ENCODE results near the gene RFX3. TPM values are rescaled to one million over a fixed set of nuclear protein-coding genes. Genes with fewer than 3 reads are reported as not detected.

RFX3 gene
- total RNA-seq = 11.4 and 12.8 TPM in 2 replicates

DNA sequence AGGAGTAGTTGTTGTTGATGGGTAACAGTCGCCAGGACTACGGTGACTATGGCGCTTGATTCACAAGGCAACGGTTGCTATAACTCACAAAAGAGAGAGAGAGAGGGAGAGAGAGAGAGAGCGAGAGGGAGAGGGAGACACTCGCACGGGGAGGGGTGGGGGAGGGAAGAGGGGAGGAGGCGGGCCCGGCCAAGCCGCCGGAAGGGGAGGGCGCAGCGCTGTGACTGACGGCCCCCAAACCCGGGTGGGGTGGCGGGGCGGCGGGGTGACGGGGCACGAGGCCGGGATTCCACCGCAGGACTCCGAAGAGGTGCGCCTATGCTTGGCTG is at the start of gene RFX3:
RFX3 (minus strand) TSS at position 166 of the 329 bp plus-strand sequence. CDS start 130,413 bp downstream, outside the sequence.
- peak; percentile 94 for DNase-seq

DNA sequence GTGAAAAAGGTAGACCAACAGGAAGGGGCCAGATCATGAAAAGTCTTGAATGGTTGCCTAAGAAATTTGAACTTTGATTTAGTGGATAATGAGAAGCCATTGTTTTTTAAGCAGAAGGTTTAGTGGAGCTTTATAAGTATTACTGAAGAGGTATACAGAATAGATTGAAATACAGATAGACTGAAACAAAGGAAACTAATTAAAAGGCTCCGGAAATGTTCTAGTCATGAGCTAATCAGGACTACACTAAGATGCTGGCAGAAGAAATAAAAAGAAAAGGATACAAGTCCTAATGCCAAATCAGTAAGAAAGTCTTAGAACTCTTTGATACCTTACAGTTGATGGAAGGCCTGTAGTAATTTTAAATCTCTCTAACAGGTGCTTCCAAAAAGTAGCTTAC is 45.7 kb upstream of the RFX3 start:
- DNase-seq = peak; percentile 36

DNA sequence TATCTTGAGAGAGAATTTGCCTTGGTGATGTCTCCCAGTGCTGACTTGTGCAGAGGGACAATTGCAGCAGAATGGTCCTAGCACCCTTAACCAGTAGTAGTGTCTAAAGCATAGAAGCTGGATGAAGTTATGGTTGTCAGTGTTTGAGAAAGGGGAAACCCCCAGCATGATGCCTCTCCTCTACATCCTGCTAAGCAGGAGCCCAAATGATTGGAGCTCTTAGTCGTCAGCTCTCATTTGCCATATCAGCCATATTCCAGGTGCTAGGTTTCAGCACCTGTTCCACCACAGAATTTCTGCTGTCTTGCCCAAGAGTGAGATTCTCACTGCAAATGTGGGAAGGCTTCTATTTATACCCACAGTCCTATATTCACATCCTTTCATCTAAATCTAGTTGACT is 43.7 kb upstream of the RFX3 start:
- no peak for DNase-seq

DNA sequence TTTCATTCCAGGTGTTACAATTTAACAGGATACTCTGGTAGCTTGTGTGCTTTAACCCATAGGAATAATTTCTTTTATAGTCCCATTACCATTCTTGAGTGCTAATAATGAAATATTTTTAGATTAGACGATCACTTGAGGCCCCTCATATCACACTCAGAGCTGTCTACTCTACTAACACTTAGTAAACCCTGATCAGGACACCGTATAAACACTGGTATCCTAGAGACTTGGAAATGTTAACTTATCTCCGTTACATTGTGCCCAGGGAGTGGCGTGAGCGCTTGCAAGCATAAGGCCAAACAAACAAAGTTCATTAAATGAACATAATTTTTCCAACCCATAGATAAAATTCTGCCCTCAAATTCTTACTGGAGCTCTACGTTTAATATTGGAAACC is 42.2 kb upstream of the RFX3 start:
- DNase-seq = no peak

DNA sequence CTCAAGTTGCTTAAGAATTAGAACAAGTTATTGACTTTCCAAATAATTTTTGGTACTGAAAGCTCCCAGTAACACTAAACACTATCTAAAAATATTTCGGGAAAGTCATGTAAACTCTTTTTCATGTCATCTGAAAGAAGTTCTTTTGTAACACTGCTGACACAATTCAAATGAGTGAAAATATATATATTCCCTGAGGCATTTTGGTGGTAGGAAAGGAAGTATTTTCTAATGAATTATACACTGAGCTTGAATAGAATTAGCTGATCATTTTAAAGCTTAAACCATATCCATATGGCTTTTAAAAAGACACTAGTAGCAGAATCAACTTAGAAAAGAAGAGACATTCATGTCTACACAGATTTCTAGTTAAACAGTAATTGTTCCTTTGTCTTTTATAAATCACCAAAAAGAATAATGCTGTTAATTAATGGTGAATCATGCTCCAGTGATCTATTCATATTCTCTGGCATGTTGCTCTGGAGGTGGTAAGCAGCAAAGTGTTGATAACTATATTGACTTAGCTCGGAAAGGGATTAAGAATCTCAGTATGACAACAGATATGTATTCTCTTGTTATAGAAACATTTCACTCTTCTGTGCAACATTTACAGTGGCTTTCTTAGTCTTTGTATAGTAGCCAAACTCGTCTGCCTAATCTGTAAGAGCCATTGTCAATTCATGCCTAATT is 27.4 kb upstream of the RFX3 start:
- DNase-seq = no peak

DNA sequence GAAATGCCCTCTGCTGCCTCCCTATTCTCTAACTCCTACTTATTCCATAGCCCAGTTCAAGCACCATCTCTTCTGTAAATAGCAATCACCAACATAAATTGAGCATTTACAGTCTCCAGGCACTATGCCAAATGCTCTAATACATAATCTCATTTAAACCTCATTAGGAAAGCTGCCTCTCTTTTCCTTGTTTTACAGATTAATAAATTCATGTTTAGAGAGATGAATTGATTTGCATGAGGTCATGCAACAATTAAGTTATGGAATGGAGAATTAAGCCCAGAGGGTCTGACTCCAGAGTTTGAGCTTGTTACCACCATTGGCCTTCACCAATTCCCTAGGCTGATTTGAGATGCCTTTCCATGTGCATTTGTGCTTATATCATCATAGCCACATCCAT is 23.4 kb upstream of the RFX3 start:
- DNase-seq = no peak

DNA sequence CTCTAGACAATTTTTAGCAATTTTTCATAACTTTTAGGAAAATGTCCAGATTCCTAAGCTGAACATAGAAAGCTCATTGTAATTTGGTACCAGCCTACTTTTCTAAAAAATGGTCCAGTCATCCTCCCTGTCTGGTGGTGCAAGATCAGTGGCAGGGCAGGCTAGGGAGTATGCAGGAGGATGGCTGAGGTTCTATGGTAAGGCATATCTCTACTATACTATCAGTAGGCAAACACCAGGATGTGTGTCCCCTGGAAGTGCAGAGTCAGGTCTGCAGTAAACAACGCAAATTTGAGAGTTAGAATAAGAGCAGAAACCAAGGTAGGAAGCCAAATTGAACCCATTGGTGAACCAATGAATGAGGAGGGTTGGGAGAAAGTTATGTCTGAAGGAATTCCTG is 22.8 kb upstream of the RFX3 start:
- no peak for DNase-seq

DNA sequence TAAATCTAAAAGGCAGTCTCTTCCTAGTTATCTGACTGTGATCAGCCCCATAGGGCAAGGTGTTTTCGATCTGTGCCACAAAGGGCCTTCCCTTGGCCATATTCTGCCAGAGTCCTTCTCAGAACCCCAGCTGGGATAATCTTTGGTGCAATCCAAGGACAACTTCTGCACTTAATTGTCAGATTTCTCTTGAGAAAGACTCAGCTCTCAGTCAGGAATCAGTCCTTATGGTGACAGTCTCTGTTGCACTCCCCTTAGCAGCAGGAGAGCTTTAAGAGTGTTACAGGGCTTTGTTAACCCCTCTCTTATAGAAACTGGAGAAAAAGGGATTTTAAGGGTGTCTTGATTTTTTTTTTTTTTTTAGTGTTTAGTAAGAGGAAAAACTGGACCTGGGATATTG is 15.4 kb upstream of the RFX3 start:
- DNase-seq = no peak

DNA sequence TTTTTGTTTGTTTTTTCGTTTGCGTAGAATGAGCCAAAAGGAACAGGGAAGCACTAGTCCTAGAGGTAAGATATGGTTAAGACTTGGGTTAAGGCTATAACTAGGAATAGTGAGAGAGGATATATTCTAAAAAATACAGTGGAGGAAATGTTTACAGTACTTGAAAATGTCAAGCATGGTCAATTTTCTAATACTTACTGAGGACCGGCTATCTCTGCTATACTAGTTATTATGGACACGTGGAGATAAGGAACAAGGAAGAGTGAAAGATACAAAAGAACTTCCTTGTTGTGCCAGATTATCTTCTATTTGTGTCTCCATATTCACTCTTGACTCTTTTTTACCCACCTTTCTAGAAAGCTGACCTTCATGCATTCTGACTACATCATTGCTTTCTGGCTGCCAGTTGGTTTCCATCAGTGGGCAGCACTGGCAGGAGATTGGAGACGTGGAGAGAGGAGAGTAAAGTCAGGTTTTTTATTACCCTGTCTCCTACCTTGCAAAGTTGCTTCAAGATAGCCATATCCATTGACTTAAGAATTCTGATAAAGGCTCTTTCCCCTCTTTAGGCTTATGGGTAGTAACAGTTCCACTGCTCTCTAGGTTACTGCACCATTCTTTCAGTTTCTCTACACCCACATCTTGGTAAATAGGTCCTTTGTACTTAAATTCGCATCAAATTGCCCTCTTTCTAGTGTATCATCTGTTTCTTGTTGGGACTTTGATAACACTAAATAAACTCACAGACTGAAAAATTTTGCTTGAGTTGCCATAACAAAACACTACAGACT is 9.0 kb upstream of the RFX3 start:
- DNase-seq = no peak

DNA sequence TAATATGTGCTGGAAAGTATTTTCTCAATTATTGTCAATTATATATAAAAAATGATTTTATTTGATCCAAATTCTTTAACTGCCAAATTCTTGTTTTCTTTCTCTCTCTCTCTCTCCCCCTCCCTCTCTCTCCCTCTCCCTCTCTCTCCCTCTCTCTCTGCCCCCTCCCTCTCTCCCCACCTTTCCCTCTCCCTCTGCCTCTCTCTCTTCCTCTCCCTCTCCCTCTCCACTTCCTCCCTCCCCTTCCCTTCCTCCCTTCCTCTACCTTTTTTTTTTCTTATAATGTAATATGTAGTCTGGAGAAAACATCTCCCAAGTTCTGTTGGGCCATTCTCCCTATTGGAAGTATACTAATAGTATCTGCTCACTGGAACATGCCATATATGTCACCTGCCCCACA is 6.4 kb upstream of the RFX3 start:
- no peak for DNase-seq

DNA sequence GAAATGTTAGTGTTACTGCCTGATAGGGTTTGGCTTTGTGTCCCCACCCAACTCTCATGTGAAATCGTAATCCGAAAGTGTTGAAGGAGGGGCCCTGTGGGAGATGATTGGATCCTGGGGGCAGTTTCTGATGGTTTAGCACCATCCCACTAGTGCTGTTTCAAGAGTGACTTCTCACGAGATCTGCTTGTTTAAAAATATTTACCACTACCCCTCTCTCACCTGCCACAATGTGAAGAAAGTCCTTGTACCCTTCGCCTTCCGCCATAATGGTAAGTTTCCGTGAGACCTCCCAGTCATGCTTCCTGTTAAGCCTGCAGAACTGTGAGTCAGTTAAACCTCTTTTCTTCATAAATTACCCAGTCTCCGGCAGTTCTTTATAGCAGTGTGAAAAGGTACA is 2.6 kb upstream of the RFX3 start:
- peak; percentile 73 for DNase-seq

DNA sequence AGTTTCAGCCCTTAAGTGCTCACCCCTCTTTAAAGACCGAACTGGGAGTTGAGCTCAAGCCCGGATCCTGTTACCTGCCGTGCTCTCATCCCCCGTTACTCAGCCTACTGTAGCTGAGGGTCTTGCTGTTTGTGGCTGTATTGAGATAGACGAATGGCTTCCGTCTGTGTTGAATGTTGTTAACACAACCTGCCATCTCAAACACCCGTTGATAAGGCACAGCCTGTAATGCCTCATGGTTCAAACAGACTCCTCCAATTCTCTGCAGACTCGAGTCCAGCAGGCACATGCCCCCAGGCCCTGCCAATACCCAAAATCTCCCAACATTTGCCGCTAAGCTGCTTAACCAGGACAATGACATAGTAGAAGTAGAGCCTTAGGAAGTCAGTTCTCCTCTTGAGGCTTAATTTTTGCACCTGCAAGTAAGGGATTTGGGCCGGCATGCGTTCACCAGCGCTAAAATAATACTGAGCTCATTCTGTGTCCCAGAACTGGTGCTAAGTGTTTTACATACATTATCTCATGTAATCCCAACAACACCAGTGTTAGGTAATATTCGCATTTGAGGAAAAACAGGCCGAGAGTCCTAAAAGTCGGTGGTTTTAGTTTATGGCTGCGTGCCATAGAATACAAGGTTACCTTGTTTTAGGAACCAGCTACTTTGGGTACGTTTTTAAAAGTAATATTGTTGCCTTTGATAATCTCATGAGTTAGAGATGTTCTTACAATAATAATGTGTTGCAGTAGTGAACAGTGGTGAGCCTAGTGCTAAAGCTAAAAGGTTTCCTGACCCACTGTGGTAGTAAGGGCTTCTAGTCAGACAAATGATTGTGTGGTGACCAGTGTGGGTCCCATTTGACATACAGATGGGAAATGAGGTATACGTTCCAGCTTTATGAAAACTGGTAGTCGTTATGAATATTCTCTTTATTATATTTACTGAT is 1.5 kb upstream of the RFX3 start:
- DNase-seq = peak; percentile 53

DNA sequence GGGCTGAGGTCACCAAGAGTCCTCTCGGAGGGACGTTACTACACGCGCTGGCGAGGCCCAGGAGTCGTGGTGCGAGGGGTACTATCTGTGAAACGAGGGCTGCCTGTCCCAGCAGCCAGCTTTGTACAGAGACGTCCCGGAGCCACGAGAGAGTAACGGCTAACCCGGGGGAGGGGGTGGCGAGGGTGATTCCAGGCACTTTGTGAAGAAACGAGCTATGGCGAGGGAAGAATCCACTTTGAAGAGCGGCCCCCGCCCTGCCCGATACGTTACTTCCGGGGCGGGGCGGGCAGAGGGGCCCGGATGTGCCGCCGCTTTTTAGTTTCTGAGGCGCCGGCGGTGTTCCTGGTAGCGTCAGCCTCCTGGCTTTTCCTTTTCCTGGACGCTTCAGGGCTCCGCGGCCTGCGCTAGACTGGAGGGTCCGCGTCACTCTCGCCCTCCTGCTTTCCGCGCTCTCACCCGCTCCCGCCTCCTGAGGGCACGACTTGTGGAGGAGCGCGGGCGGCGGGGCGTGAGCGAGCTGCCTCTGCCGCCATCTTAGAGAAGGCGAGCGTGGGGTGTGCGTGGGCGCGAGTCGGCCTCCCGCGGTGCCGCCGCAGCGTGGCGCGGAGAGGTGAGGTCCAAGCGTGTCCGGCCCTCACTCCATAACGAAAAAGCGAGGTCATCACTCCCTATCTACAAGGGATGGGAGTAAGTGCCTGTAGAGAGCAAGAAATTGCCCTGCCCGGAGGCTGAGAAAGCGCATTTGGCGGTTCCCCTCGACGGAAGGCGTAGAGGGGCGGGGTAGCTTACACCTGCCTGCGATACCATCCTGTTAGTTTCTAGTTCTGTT is 580 bp upstream of the RFX3 start:
- DNase-seq = peak; percentile 91

DNA sequence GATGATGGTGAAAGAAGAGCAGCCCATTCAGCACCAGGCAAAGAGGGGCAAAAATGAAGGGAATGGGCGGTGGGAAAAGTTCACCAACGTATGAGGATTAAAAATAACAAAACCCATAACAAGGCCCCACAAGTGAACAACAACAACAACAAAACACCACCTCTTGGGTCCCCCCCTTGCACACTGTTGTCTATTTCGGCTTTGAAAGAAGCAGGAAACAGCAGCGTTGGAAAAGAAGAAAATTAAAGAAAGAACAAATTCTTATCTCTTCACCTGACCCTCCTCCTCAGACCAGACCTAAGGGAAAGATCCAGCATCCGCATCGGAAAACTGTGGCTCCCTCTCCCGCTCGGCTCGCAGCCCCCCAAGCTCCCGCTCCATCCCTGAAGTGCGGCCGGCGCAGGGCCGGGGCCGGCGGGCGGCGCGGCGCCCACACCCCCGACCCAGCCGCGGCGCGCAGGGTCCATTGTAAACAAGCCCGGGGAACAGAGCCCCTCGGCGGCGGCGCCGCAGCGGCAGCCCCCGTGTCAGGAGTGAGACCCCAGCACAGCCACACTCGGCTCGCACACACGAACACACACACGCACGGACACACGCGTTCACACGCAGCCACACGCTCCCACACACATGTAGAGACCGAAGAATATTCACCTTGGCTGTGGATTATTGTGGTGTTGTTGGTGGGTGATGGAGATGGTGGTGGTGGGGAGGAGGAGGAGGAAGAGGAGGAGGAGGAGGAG is 535 bp downstream of the RFX3 start:
- peak; percentile 32 for DNase-seq

DNA sequence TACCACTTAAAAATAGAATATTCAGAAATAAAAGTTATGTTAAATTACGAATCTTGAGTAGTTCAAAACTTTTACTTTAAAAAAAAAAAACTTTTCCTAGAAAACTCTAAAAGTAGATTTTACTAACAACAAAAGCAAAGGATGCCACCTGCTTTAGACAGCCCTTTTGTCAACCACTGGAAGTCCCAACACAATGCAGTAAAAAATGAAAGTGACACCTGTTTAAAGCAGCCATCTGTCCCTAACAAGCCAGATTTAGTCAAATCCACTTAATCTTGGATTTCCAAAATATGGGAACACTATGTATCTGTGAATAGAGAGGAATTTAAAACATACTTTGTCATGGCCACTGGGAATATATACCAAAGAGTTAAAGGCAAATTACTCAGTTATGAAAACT is 3.8 kb downstream of the RFX3 start:
- DNase-seq = no peak

DNA sequence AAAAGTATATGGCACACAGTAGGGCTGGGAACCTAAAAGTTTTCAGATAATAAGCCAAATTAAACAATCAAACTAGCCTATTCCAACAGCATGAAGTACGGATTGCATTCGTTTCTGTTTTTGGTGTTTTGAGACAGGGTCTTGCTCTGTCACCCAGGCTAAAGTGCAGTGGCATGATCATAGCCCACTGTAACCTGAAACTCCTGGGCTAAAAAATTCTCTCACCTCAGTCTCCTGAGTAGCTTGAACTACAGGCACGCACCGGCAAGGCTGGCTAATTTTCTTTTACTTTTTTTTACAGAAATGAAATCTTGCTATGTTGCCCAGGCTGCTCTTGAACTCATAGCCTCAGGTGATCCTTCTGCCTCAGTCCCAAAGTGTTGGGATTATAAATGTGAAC is 5.2 kb downstream of the RFX3 start:
- DNase-seq = no peak

DNA sequence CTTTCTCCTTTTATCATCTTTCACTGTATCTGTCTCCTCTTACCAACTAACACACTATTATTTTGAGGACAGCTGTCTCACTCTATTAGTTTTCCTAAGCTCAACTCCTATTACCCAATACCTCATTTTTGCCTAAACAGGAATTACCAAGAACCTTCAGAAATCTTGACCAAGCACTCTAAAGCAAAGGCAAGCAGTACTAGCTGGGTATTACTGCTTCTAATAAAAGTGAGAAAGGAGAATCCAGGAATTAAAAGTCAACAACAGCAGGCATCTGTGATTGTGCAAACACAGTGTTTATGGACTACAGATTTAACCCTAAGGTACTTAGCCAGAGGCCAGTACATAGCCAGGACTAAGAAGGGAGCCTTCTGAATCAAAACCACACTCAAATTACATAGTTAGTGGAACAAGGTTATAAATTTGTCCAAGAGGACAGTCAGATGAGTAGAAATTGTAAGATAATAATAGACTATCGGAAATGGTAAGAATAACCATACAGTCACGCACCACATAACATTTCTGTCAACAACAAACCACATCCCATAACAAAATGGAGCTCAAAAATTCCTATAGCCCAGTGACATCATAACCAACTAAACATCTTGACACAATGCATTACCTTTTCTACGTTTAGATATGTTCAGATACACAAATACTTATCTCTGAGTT is 8.3 kb downstream of the RFX3 start:
- DNase-seq = no peak

DNA sequence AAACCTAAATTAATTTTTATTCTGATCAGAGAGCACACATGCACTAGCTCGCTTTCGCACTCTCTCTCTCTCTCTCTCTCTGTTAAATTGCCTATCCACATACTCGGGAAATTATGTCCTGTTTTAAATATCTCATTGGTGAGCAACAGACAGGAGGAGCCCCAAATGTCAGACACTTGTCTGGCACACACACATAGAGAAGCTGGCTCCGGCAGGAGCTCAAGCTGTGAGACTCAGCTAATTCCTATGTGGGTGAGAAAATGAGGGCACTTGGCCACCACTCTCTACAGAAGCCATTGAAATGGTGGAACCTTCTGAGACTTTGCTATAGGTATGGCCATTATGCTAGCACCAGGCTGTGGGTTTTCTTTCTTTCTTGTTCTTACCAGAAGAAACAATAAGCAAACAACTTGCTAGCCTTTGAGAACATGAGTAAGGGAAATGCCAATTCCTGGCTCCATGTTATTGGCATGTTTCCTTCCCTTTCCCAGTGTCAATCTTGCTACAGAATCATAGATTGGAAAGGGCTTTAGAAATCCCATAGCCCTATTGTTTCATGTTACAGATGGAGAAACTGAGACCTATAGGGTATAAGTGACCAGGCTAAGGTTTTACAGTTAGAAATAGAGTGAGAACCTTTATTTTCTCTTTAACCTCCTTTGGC is 9.0 kb downstream of the RFX3 start:
- DNase-seq = peak; percentile 20

DNA sequence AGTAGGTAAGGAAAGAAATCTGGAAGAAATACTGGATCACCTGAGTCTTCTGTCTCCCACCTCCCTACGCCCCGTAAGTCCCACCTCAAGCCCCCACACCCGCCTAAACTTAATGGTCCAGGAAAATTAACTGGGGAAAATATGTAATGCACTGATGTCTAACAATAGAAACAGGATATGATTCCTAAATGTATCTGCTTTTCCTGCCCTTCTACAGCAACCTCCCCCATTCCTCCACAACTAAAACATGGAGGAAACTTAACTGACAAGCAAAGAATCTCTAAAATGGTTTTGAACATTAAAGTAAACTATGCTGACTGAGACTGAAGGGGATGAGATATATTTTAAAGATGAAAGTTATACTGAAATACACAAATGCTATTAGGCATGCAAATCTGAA is 10.4 kb downstream of the RFX3 start:
- DNase-seq = peak; percentile 51

DNA sequence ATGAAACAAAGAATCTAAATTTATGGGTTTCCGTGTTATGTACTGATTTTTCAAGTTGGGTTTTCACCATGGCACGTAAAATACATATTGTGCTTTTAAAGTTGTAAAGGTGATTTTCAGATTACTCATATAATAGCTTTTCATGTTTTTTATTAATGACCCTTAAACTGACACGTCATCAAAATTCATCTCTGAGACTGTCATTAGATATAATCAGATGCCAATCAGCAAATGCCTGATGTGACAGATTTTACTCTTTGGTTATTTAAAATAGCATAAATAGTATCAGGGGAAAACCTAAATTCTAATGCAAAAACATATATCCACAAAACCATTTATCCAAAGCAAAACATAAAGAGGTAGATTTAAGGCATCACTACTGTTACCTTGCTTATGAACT is 11.0 kb downstream of the RFX3 start:
- DNase-seq = no peak
